K562 (cell line): ENCODE measurements around the gene MSN. TPM values are rescaled to one million over a fixed set of nuclear protein-coding genes. Genes with fewer than 3 reads are reported as not detected.

Experiments
- ATAC-seq: fragments of 200-7000 bp; cut with Tn5 transposase; 3 replicates; pipeline ENCODE4 v1.9.1; 2020; ENCODE audit warnings: moderate library complexity
- BruUV-seq: library from RNA; stranded (reverse); fragments of 400-500 nt; replicated peaks from 2 replicates; lab custom pipeline; 2021; lab: Mats Ljungman, UMichigan
- CTCF ChIA-PET: fragments of 300-600 bp; formaldehyde crosslinking; extraction: SDS; loops from one replicate; lab custom pipeline; 2021; ENCODE audit warnings: low intra/inter-chr PET ratio; lab: Yijun Ruan, JAX
- POLR2A ChIA-PET: fragments of 300-600, 350-650 bp; sonication (Branson Sonifier 250); formaldehyde crosslinking; extraction: SDS; loops from one replicate; lab custom pipeline; 2021; ENCODE audit warnings: antibody characterized with exemption, inconsistent platforms; lab: Yijun Ruan, JAX
- DNase-seq, 4 experiments: peaks; one replicate each; pipeline versions ENCODE4 v3.0.0 to v3.0.0-alpha.2; 2011 to 2018; ENCODE audit warnings: low spot score in 3 of 4, mixed read lengths in 3 of 4; ENCODE audit errors: extremely low read depth in 1 of 4
- FAIRE-seq: peaks from 2 replicates; lab custom pipeline; 2011; peaks lifted over from hg19 to GRCh38; lab: Jason Lieb, UNC
- H2AFZ ChIP-seq: 2 replicates; pipeline ENCODE4 v1.6.0; 2011; ENCODE audit warnings: low read depth, low read length, control low read depth, inconsistent platforms
- H3K27ac ChIP-seq: fragments of 200-600 bp; 3 replicates; pipeline ENCODE4 v1.8.0; 2011; ENCODE audit warnings: low read depth, mild to moderate bottlenecking, control low read depth, inconsistent platforms, low read length, moderate library complexity, mixed read lengths; ENCODE audit errors: extremely low read depth
- H3K27me3 ChIP-seq, 2 experiments: fragments of 300-600 bp in 1 of 2; 2 replicates in 1 of 2; 3 replicates in 1 of 2; pipeline versions ENCODE4 v1.6.0 to v1.8.0; 2011; ENCODE audit warnings: inconsistent platforms in 2 of 2, low read length in 2 of 2, mild to moderate bottlenecking in 1 of 2, mixed read lengths in 1 of 2, moderate library complexity in 1 of 2; ENCODE audit not compliant: control insufficient read depth in 2 of 2, insufficient read depth in 2 of 2
- H3K36me3 ChIP-seq: fragments of 300-600 bp; 3 replicates; pipeline ENCODE4 v1.8.0; 2011; ENCODE audit warnings: mild to moderate bottlenecking, low read length, inconsistent platforms; ENCODE audit not compliant: control insufficient read depth, insufficient read depth
- H3K4me1 ChIP-seq, 2 experiments: fragments of 200-600 bp in 1 of 2; replicated peaks in 1 of 2; 2 replicates in 1 of 2; 3 replicates in 1 of 2; pipeline versions ENCODE4 v1.5.1 to v1.8.0; 2011; ENCODE audit warnings: inconsistent platforms in 2 of 2, low read length in 2 of 2, mild to moderate bottlenecking in 1 of 2, mixed read lengths in 1 of 2, moderate library complexity in 1 of 2; ENCODE audit not compliant: control insufficient read depth in 2 of 2, insufficient read depth in 2 of 2
- H3K4me2 ChIP-seq: 2 replicates; pipeline ENCODE4 v1.6.1; 2011; ENCODE audit warnings: low read length, control low read depth, inconsistent platforms, mixed read lengths; ENCODE audit not compliant: insufficient read depth
- H3K4me3 ChIP-seq: fragments of 200-600 bp; sonication (generic), shearing (Covaris generic); 2 replicates; pipeline ENCODE4 v1.5.1; 2016; ENCODE audit warnings: control low read depth, inconsistent platforms
- H3K79me2 ChIP-seq: fragments of 200-600 bp; 3 replicates; pipeline ENCODE4 v1.8.0; 2011; ENCODE audit warnings: low read length, inconsistent platforms; ENCODE audit not compliant: control insufficient read depth, insufficient read depth
- H3K9ac ChIP-seq, 2 experiments: 2 replicates each; pipeline versions ENCODE4 v1.6.0 to v1.6.1; 2011; ENCODE audit warnings: low read depth in 2 of 2, low read length in 2 of 2, control low read depth in 1 of 2, inconsistent platforms in 1 of 2, mild to moderate bottlenecking in 1 of 2, mixed read lengths in 1 of 2; ENCODE audit not compliant: insufficient read depth in 1 of 2
- H3K9me1 ChIP-seq: one replicate; pipeline ENCODE4 v1.6.0; 2011; ENCODE audit warnings: inconsistent platforms, mild to moderate bottlenecking, low read length, moderate library complexity; ENCODE audit not compliant: control insufficient read depth, insufficient read depth
- H3K9me3 ChIP-seq: replicated peaks from 2 replicates; pipeline ENCODE4 v1.5.1; 2011; ENCODE audit warnings: low read depth, low read length, inconsistent platforms; ENCODE audit not compliant: control insufficient read depth, insufficient read depth
- H4K20me1 ChIP-seq: replicated peaks from 2 replicates; pipeline ENCODE4 v1.6.1; 2011; ENCODE audit warnings: low read length, inconsistent platforms, mixed read lengths; ENCODE audit not compliant: control insufficient read depth, insufficient read depth
- PKNOX1 ChIP-seq: fragments of 450-650 bp; IDR thresholded peaks from 2 replicates; pipeline ENCODE4 v1.6.1; 2016
- TCF3 ChIP-seq: sonication (generic); formaldehyde crosslinking; IDR thresholded peaks from 2 replicates; pipeline ENCODE4 v1.4.0; 2020; ENCODE audit warnings: mild to moderate bottlenecking, missing genetic modification reagents
- ZNF197 ChIP-seq: fragments of 200-800 bp; sonication (Bioruptor generic); IDR thresholded peaks from 2 replicates; pipeline ENCODE4 v1.6.1; 2016; ENCODE audit warnings: low read depth, missing genetic modification characterization, missing compliant biosample characterization
- WGBS: fragments of 100-300 bp; shearing (Covaris generic); methylation state at CpG from one replicate; pipeline ENCODE4 v1.1.6; 2016; ENCODE audit warnings: low coverage, mixed read lengths; ENCODE audit not compliant: insufficient coverage; ENCODE audit errors: missing lambda C conversion rate; 5-methylcytosine and 5-hydroxymethylcytosine counted together
- in situ Hi-C: fragments of 300-500 bp; cut with MboI; formaldehyde crosslinking; loops from 4 replicates; pipeline ENCODE4 v1.15.0; 2018; ENCODE audit warnings: inconsistent platforms, mixed read lengths
- intact Hi-C: fragments of 100-400 bp; cut with micrococcal nuclease; formaldehyde crosslinking; loops from 2 replicates; pipeline ENCODE4 v1.14.2; 2022
- polyA plus RNA-seq, 8 experiments: library from polyadenylated mRNA; depleted of rRNA in 4 of 8; stranded (reverse) in 5 of 8; unstranded in 3 of 8; fragments of >200 nt; fragmentation: Nextera tagmentation in 2 of 8; fragmentation: Illumina TruSeq in 1 of 8; extraction: Ambion mirVana in 2 of 8; extraction: Trizol in 1 of 8; gene quantifications; 2 replicates each; pipeline versions ENCODE4 v1.2.1 to v1.2.3, GENCODE V29; 2011 to 2014; ENCODE audit warnings: inconsistent platforms in 1 of 8, missing spikeins in 1 of 8
- total RNA-seq, 7 experiments: library from RNA; depleted of rRNA in 6 of 7; stranded (reverse); fragments of >200 nt in 6 of 7; fragmentation: Illumina TruSeq in 2 of 7; extraction: Trizol in 2 of 7; gene quantifications; 2 replicates each; pipeline versions ENCODE4 v1.2.1 to v1.2.3, GENCODE V29; 2011 to 2021; ENCODE audit warnings: low replicate concordance in 1 of 7

Gene MSN
- total and polyA plus RNA-seq, 9 of the 15 experiments (the other 6 are each of a cell fraction or from before 2014, with no cell fraction given), result 128 to 486 (median 237) TPM

- intact Hi-C loops (no loop called here), in situ Hi-C loops (no loop called here)
- H3K36me3 ChIP-seq, result no peaks in the 10 kb centered on the region
- FAIRE-seq (no peak), DNase-seq (no peak), ATAC-seq (peak; percentile 31; the same call in 1 of the 3 replicates)
- no TSS peak for BruUV-seq
- TF ChIP-seq ZNF197 (no peak), PKNOX1 (no peak), TCF3 (0 out of 2 replicates have a peak, but pooled peaks have one; percentile 8)
- WGBS, result 37% methylated on average over 4 of the region's 6 CpGs
- H3K27ac ChIP-seq, result no peak overlapping the region
- no peak overlapping the region for H2AFZ ChIP-seq
- ChIA-PET POLR2A (interaction anchor here (0.7 kb wide), 1 partner anchor 84 kb away, joined by 3 read pairs; the partner anchor contains the start of gene MSN), CTCF (no interaction called here)
- H3K9me3 ChIP-seq, result no peaks in the 10 kb centered on the region
- H4K20me1 ChIP-seq, result no peaks in the 10 kb centered on the region
- no peaks in the 10 kb centered on the region for H3K27me3 ChIP-seq
- no peak overlapping the region for H3K4me2 ChIP-seq
- no peaks in the 10 kb centered on the region; a peak in 2 of 5 replicates for H3K4me1 ChIP-seq
- H3K9me1 ChIP-seq, result no peaks in the 10 kb centered on the region
- H3K9ac ChIP-seq, result no peak overlapping the region
- no peak overlapping the region for H3K4me3 ChIP-seq
- H3K79me2 ChIP-seq, result no peaks in the 10 kb centered on the region
Measured at GRCh38 chrX:65750674-65751469, 83.4 kb downstream of the MSN start.
